Measurements from ENCODE around the gene RAB13. TPM values are rescaled to one million over a fixed set of nuclear protein-coding genes. Genes with fewer than 3 reads are reported as not detected.

Gene RAB13
- total and polyA plus RNA-seq, 2 of the 13 experiments (the other 11 are each of a cell fraction or from before 2014, with no cell fraction given): 15.9 to 24.7 TPM

DNA sequence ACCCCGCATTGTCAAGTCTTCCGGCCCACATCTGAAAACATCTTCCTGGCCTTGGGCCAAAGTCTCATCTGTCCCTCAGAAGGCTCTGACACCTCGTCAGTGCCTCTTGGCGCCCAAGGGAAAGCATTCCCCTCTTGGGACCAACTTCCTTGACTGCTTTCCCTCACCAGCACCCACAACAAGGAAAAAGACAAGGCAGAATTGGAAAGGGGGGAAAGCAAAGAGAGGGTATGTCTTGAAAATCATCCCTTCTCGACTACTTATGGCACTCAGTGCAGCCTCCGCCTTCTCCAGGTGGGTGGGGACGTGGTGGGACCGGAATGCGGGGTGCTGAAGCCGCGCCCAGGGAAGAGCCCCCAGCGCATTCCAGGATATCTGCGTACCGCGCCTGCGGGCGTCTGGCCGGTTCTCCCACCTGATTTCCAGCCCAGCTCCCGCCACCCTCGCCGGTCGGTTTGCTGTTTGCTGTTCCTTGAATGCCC lies 22.2 kb downstream of the RAB13 start (continued):
- peak; percentile 84 for TF ChIP-seq HNRNPLL (IDR thresholded peaks at IDR 0.05; ENCODE audit: low read depth, low read length, poor library complexity, severe bottlenecking)
- no peak for TF ChIP-seq SOX6 (IDR thresholded peaks at IDR 0.05)
- 0 out of 2 replicates have a peak, but pooled peaks have one; percentile 20 for TF ChIP-seq SOX6 (CRISPR knock-in tag; IDR thresholded peaks at IDR 0.05)
- TF ChIP-seq ARNT2 (CRISPR knock-in tag; IDR thresholded peaks at IDR 0.05; ENCODE audit: low read depth): no peak
- no peak for TF ChIP-seq ZNF567 (CRISPR knock-in tag; IDR thresholded peaks at IDR 0.05; ENCODE audit: borderline replicate concordance)
- no peak for TF ChIP-seq TRIM24 (CRISPR knock-in tag; IDR thresholded peaks at IDR 0.05)
- 0 out of 2 replicates have a peak, but pooled peaks have one; percentile 3 for TF ChIP-seq ZNF790 (CRISPR knock-in tag; IDR thresholded peaks at IDR 0.05; ENCODE audit: borderline replicate concordance)
- no peak for TF ChIP-seq PCBP2 (optimal IDR thresholded peaks at IDR 0.05; ENCODE audit: low read depth, low read length, poor library complexity, severe bottlenecking)
- no peak for TF ChIP-seq ARID2 (CRISPR knock-in tag; IDR thresholded peaks at IDR 0.05; ENCODE audit: borderline replicate concordance)
- peak; percentile 21; the same call in 1 of the 2 replicates for TF ChIP-seq KDM5B (CRISPR knock-in tag; IDR thresholded peaks at IDR 0.05; ENCODE audit: borderline replicate concordance)
- 0 out of 2 replicates have a peak, but pooled peaks have one; percentile 3 for TF ChIP-seq GATAD1 (CRISPR knock-in tag; IDR thresholded peaks at IDR 0.05)
- no peak for TF ChIP-seq ZBTB8A (CRISPR knock-in tag; IDR thresholded peaks at IDR 0.05; ENCODE audit: borderline replicate concordance, low read depth)
- no peak; the same call in 1 of the 2 replicates for TF ChIP-seq ZSCAN9 (CRISPR knock-in tag; IDR thresholded peaks at IDR 0.05; ENCODE audit: borderline replicate concordance)
- TF ChIP-seq ZNF441 (CRISPR knock-in tag; IDR thresholded peaks at IDR 0.05; ENCODE audit: borderline replicate concordance): no peak
- TF ChIP-seq RBFOX2 (IDR thresholded peaks at IDR 0.05; ENCODE audit: low read depth, low read length): no peak
- TF ChIP-seq ZNF101 (CRISPR knock-in tag; IDR thresholded peaks at IDR 0.05; ENCODE audit: borderline replicate concordance, low read depth): no peak
- TF ChIP-seq ZNF549 (CRISPR knock-in tag; IDR thresholded peaks at IDR 0.05): no peak
- 0 out of 2 replicates have a peak, but pooled peaks have one; percentile 42 for TF ChIP-seq ZNF788 (CRISPR knock-in tag; IDR thresholded peaks at IDR 0.05; ENCODE audit: borderline replicate concordance)
- TF ChIP-seq, protein P1, sequence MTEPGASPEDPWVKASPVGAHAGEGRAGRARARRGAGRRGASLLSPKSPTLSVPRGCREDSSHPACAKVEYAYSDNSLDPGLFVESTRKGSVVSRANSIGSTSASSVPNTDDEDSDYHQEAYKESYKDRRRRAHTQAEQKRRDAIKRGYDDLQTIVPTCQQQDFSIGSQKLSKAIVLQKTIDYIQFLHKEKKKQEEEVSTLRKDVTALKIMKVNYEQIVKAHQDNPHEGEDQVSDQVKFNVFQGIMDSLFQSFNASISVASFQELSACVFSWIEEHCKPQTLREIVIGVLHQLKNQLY (CRISPR knock-in tag; IDR thresholded peaks at IDR 0.05): no peak
- no peak for TF ChIP-seq ZNF121 (CRISPR knock-in tag; IDR thresholded peaks at IDR 0.05)
- TF ChIP-seq RNF2 (conservative IDR thresholded peaks at IDR 0.05; ENCODE audit: low read depth): no peak
- no peak for TF ChIP-seq CC2D1A (CRISPR knock-in tag; IDR thresholded peaks at IDR 0.05)
- TF ChIP-seq, protein P2, sequence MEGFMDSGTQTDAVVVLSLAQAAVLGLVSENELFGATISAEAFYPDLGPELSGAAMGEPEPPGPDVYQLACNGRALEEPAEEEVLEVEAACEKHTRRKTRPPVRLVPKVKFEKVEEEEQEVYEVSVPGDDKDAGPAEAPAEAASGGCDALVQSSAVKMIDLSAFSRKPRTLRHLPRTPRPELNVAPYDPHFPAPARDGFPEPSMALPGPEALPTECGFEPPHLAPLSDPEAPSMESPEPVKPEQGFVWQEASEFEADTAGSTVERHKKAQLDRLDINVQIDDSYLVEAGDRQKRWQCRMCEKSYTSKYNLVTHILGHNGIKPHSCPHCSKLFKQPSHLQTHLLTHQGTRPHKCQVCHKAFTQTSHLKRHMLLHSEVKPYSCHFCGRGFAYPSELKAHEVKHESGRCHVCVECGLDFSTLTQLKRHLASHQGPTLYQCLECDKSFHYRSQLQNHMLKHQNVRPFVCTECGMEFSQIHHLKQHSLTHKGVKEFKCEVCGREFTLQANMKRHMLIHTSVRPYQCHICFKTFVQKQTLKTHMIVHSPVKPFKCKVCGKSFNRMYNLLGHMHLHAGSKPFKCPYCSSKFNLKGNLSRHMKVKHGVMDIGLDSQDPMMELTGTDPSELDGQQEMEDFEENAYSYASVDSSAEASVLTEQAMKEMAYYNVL (CRISPR knock-in tag; IDR thresholded peaks at IDR 0.05; ENCODE audit: borderline replicate concordance): 0 out of 2 replicates have a peak, but pooled peaks have one; percentile 41
- TF ChIP-seq ZNF337 (CRISPR knock-in tag; IDR thresholded peaks at IDR 0.05; ENCODE audit: borderline replicate concordance, low read depth): no peak
- no peak for TF ChIP-seq ZNF264 (CRISPR knock-in tag; IDR thresholded peaks at IDR 0.05)
- TF ChIP-seq, protein P3, sequence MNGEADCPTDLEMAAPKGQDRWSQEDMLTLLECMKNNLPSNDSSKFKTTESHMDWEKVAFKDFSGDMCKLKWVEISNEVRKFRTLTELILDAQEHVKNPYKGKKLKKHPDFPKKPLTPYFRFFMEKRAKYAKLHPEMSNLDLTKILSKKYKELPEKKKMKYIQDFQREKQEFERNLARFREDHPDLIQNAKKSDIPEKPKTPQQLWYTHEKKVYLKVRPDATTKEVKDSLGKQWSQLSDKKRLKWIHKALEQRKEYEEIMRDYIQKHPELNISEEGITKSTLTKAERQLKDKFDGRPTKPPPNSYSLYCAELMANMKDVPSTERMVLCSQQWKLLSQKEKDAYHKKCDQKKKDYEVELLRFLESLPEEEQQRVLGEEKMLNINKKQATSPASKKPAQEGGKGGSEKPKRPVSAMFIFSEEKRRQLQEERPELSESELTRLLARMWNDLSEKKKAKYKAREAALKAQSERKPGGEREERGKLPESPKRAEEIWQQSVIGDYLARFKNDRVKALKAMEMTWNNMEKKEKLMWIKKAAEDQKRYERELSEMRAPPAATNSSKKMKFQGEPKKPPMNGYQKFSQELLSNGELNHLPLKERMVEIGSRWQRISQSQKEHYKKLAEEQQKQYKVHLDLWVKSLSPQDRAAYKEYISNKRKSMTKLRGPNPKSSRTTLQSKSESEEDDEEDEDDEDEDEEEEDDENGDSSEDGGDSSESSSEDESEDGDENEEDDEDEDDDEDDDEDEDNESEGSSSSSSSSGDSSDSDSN (CRISPR knock-in tag; IDR thresholded peaks at IDR 0.05): peak; percentile 64; the same call in 1 of the 2 replicates
- no peak for TF ChIP-seq PLRG1 (conservative IDR thresholded peaks at IDR 0.05)
